ENCODE results near the gene ANKRD35. TPM values are rescaled to one million over a fixed set of nuclear protein-coding genes. Genes with fewer than 3 reads are reported as not detected.

ANKRD35 gene
- total RNA-seq, 1 experiment from 2014 or later = 2.7 TPM

GRCh38 chr1:145827966-145828365 is 57.7 kb downstream of the ANKRD35 start:
- DNase-seq (ENCODE audit: low spot score) (no peak), ATAC-seq (no peak)
- Mint-ChIP-seq H3K36me3 (peaks cover 58% of the 10 kb centered on the region), H3K27ac (no peak overlapping the region), H3K4me3 (no peak overlapping the region), H3K4me1 (peaks cover 5% of the 10 kb centered on the region), H3K9me3 (no peaks in the 10 kb centered on the region), H3K27me3 (ENCODE audit: low read depth) (no peaks in the 10 kb centered on the region)
- CTCF ChIA-PET = interaction anchor here (5.7 kb wide), 1 partner anchor 17 kb away, joined by 24 read pairs; the partner anchor contains the start of gene NUDT17
- TF ChIP-seq SMAD3 (CRISPR knock-in tag; IDR thresholded peaks at IDR 0.05; ENCODE audit: borderline replicate concordance) = no peak
- TF ChIP-seq FOXJ3 (CRISPR knock-in tag; IDR thresholded peaks at IDR 0.05; ENCODE audit: borderline replicate concordance) = no peak
- no peak for TF ChIP-seq IRF2 (CRISPR knock-in tag; IDR thresholded peaks at IDR 0.05; ENCODE audit: borderline replicate concordance, low read depth)
- no peak for TF ChIP-seq SP1 (CRISPR knock-in tag; conservative IDR thresholded peaks at IDR 0.05)
- no peak for TF ChIP-seq E2F1 (CRISPR knock-in tag; IDR thresholded peaks at IDR 0.05)
- TF ChIP-seq ELF4 (CRISPR knock-in tag; IDR thresholded peaks at IDR 0.05; ENCODE audit: low read depth) = no peak
- no peak for TF ChIP-seq ZNF423 (CRISPR knock-in tag; IDR thresholded peaks at IDR 0.05)
- TF ChIP-seq ZNF219 (CRISPR knock-in tag; IDR thresholded peaks at IDR 0.05; ENCODE audit: borderline replicate concordance) = no peak
- TF ChIP-seq ETV6 (CRISPR knock-in tag; IDR thresholded peaks at IDR 0.05) = no peak
- no peak for TF ChIP-seq TCF7 (CRISPR knock-in tag; IDR thresholded peaks at IDR 0.05; ENCODE audit: low read depth)
- TF ChIP-seq ARID4B (CRISPR knock-in tag; IDR thresholded peaks at IDR 0.05; ENCODE audit: borderline replicate concordance) = no peak
- POLR2A ChIA-PET = no interaction called here

- Mint-ChIP-seq H3K4me3 (peak overlapping the region; percentile 93), H3K27me3 (ENCODE audit: low read depth) (no peaks in the 10 kb centered on the region), H3K4me1 (peaks cover 5% of the 10 kb centered on the region), H3K27ac (no peak overlapping the region; the same call in 1 of the 2 replicates), H3K36me3 (peaks cover 46% of the 10 kb centered on the region), H3K9me3 (no peaks in the 10 kb centered on the region)
- no peak for ATAC-seq
- no peak for DNase-seq (ENCODE audit: low spot score)
- CTCF ChIA-PET = interaction anchor here (1.1 to 1.3 kb wide), 2 partner anchors 19 to 20 kb away, joined by 4 to 5 read pairs; partner anchors contain the start of gene NUDT17
- POLR2A ChIA-PET = interaction anchor here (1.4 kb wide), 1 partner anchor 33 kb away, joined by 3 read pairs; the partner anchor contains the start of gene PIAS3
- TF ChIP-seq SMAD4 (CRISPR knock-in tag; IDR thresholded peaks at IDR 0.05) (no peak), GRHL2 (CRISPR knock-in tag; IDR thresholded peaks at IDR 0.05; ENCODE audit: insufficient replicate concordance, severe bottlenecking) (no peak), MLX (CRISPR knock-in tag; IDR thresholded peaks at IDR 0.05) (no peak), FOXJ3 (CRISPR knock-in tag; IDR thresholded peaks at IDR 0.05; ENCODE audit: borderline replicate concordance) (no peak), ZNF281 (CRISPR knock-in tag; IDR thresholded peaks at IDR 0.05) (no peak), E2F4 (CRISPR knock-in tag; IDR thresholded peaks at IDR 0.05; ENCODE audit: borderline replicate concordance, low read depth) (no peak), ESRRA (CRISPR knock-in tag; IDR thresholded peaks at IDR 0.05; ENCODE audit: borderline replicate concordance) (no peak), ZNF121 (CRISPR knock-in tag; IDR thresholded peaks at IDR 0.05) (no peak), IRF2 (CRISPR knock-in tag; IDR thresholded peaks at IDR 0.05; ENCODE audit: borderline replicate concordance, low read depth) (no peak), FOXP1 (CRISPR knock-in tag; IDR thresholded peaks at IDR 0.05; ENCODE audit: borderline replicate concordance) (no peak), ETV6 (CRISPR knock-in tag; IDR thresholded peaks at IDR 0.05) (no peak), E2F1 (CRISPR knock-in tag; IDR thresholded peaks at IDR 0.05) (no peak), ZNF317 (CRISPR knock-in tag; IDR thresholded peaks at IDR 0.05; ENCODE audit: borderline replicate concordance, low read depth) (no peak)
Observed at GRCh38 chr1:145826030-145826429, 59.6 kb downstream of the ANKRD35 start.

Data from WTC11 (cell line).